Prostate gland (tissue), 2 donors: ENCODE measurements around the gene COL13A1. TPM values are rescaled to one million over a fixed set of nuclear protein-coding genes. Genes with fewer than 3 reads are reported as not detected.

Experiments used
- DNase-seq: peaks from one replicate; pipeline ENCODE4 v3.0.0-alpha.2; 2019; ENCODE audit warnings: low spot score
- H3K27ac ChIP-seq, 2 donors: fragments of 200-600 bp; sonication (generic); 2 replicates each; pipeline ENCODE4 v1.5.1; 2017 to 2019
- H3K27me3 ChIP-seq: fragments of 200-600 bp; sonication (generic); replicated peaks from 2 replicates; pipeline ENCODE4 v1.5.1; 2019; ENCODE audit not compliant: insufficient read depth
- H3K36me3 ChIP-seq, 2 donors: fragments of 200-600 bp; sonication (generic); 1 replicate in 1 of 2; 2 replicates in 1 of 2; pipeline versions ENCODE4 v1.5.1 to v1.8.1; 2017 to 2019
- H3K4me1 ChIP-seq: fragments of 200-600 bp; sonication (generic); replicated peaks from 2 replicates; pipeline ENCODE4 v1.5.1; 2019
- H3K4me3 ChIP-seq, 2 donors: fragments of 200-600 bp; sonication (generic); 2 replicates each; pipeline ENCODE4 v1.5.1; 2017 to 2019
- H3K9me3 ChIP-seq: fragments of 200-600 bp; sonication (generic); 2 replicates; pipeline ENCODE4 v1.5.1; 2017
- POLR2A ChIP-seq: fragments of 450-650 bp; IDR thresholded peaks from one replicate; pipeline ENCODE4 v1.6.1; 2016; ENCODE audit warnings: antibody characterized with exemption, mild to moderate bottlenecking
- POLR2AphosphoS5 ChIP-seq: sonication (generic); formaldehyde crosslinking; IDR thresholded peaks from one replicate; pipeline ENCODE4 v1.6.1; 2017; ENCODE audit warnings: antibody characterized with exemption
- WGBS: methylation state at CpG from one replicate; pipeline ENCODE4 v1.1.5; 2018; 5-methylcytosine and 5-hydroxymethylcytosine counted together
- intact Hi-C: fragments of 100-400 bp; cut with DNase I; formaldehyde crosslinking; loops from one replicate; pipeline ENCODE4 v1.14.2; 2022
- total RNA-seq, 2 donors: library from RNA; depleted of rRNA; stranded (reverse); fragments of >200 nt; gene quantifications; one replicate each; pipeline ENCODE4 v1.1.0, GENCODE V29; 2016
- TF ChIP-seq, protein P1 (sequence below), 4 experiments: fragments of 200-600 bp in 2 of 4; fragments of 450-650 bp in 2 of 4; sonication (generic) in 2 of 4; IDR thresholded peaks; 1 replicate in 3 of 4; 2 replicates in 1 of 4; pipeline ENCODE4 v1.5.1; 2016 to 2019; ENCODE audit warnings: antibody characterized with exemption in 4 of 4, mild to moderate bottlenecking in 2 of 4, moderate library complexity in 2 of 4

Gene COL13A1
- total RNA-seq, 2 donors from 2014 or later = 2.1 to 3.0 TPM

DNA sequence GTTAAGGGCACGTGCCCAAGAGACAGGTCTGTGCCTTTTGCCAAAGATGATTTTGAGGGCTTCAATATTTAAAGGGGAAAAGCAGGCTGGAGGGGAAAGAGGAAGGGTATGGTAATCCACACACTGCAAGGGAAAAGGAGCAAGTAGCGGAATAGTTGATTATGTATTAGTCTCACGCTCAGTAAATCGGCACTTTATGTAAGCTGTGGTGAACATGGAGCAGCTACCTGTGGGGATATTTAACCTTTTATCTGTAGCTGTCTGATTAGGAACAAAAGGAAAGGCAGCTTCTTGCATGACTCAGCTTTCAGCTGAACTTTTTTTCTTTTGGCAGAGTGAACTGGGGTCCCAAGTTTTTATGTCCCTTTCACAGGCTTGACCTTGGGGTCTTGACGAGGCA, 123.4 kb downstream of the COL13A1 start:
- TF ChIP-seq, protein P1, sequence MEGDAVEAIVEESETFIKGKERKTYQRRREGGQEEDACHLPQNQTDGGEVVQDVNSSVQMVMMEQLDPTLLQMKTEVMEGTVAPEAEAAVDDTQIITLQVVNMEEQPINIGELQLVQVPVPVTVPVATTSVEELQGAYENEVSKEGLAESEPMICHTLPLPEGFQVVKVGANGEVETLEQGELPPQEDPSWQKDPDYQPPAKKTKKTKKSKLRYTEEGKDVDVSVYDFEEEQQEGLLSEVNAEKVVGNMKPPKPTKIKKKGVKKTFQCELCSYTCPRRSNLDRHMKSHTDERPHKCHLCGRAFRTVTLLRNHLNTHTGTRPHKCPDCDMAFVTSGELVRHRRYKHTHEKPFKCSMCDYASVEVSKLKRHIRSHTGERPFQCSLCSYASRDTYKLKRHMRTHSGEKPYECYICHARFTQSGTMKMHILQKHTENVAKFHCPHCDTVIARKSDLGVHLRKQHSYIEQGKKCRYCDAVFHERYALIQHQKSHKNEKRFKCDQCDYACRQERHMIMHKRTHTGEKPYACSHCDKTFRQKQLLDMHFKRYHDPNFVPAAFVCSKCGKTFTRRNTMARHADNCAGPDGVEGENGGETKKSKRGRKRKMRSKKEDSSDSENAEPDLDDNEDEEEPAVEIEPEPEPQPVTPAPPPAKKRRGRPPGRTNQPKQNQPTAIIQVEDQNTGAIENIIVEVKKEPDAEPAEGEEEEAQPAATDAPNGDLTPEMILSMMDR (IDR thresholded peaks at IDR 0.05) = no peak
- no peak for TF ChIP-seq POLR2AphosphoS5
- no peak for TF ChIP-seq POLR2A
- Histone ChIP-seq H3K36me3 (no peaks in the 10 kb centered on the region), H3K27me3 (no peaks in the 10 kb centered on the region), H3K4me1 (no peaks in the 10 kb centered on the region), H3K9me3 (no peaks in the 10 kb centered on the region), H3K4me3 (no peak overlapping the region), H3K27ac (no peak overlapping the region)
- intact Hi-C loops = no loop called here
- DNase-seq = no peak
- 70% methylated on average over 5 of the region's 5 CpGs for WGBS

DNA sequence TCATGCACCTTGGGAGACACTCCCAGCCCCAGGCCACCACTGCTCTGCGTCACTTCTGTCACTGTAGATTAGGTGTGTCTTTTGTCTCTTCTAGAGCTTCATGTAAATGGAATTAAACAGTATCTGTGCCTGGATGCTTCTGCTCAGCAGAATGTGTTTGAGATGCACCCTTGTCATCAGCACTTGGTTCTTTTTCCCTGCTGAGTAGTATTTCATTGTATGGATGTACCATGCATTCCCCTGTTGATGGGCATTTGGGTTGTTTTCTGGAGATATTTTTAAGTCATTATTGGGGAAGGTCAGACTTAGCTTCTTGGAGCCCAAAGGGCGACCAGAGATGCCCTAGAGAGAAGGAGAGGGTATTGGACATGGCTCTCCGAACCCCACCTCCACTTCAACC, 126.6 kb downstream of the COL13A1 start:
- no peak overlapping the region for H3K4me3 ChIP-seq
- 89% methylated on average over 3 of the region's 3 CpGs for WGBS
- intact Hi-C loops = no loop called here

DNA sequence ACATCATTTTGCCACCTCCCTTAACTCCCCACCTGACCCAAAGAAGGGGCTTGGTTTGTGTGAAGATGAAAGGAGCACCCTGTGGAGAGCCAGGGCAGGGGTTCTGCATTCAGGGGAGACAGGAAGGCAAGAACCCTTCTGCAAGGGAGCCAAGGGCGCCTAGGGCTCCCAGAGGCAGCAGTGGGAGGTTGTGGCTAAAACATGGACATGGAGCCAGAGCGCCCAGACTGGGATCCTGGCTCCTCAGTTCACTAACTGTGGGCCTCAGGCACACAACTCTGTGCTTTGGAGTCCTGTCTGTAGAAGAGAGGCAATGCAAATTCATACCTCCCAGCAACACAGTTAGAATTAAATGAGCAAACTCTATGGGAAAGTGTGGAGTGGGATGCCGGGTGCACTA, 127.9 kb downstream of the COL13A1 start:
- Histone ChIP-seq H3K4me1 (no peaks in the 10 kb centered on the region), H3K4me3 (no peak overlapping the region), H3K9me3 (no peaks in the 10 kb centered on the region), H3K36me3 (no peaks in the 10 kb centered on the region), H3K27me3 (no peaks in the 10 kb centered on the region), H3K27ac (no peak overlapping the region)
- DNase-seq = no peak
- TF ChIP-seq, protein P1 (IDR thresholded peaks at IDR 0.05) = no peak
- TF ChIP-seq POLR2A (no peak), POLR2AphosphoS5 (no peak)
- WGBS = 96% methylated on average over 3 of the region's 3 CpGs
- intact Hi-C loops = no loop called here

More for the DNA sequence above, 126.6 kb downstream of the COL13A1 start:
- no peak for DNase-seq
- Histone ChIP-seq H3K27me3 (no peaks in the 10 kb centered on the region), H3K36me3 (no peaks in the 10 kb centered on the region), H3K4me1 (no peaks in the 10 kb centered on the region), H3K9me3 (no peaks in the 10 kb centered on the region), H3K27ac (no peak overlapping the region)
- no peak for TF ChIP-seq POLR2AphosphoS5
- TF ChIP-seq, protein P1 (IDR thresholded peaks at IDR 0.05) = no peak
- TF ChIP-seq POLR2A = no peak

DNA sequence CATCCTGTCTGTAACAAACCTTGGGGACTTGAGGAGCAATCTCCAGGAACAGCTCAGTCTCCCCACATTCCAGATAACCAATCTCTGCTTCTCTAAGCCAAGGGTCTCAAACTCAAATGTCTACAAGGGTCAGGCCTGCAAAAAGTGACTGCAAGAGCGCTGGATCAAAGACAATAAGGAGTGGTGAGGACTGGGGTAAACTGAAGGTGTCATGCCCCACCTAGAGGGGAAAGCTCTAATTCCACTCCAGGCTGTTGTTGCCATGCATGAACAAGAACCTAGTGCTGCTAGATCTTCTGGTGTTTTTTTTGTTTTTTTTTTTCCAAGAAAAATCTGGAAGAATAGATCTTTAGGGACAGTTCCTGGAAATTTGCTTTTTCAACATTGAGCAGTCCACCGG, 133.1 kb downstream of the COL13A1 start:
- 92% methylated on average over 2 of the region's 2 CpGs for WGBS
- Histone ChIP-seq H3K4me3 (no peak overlapping the region), H3K36me3 (no peaks in the 10 kb centered on the region), H3K27ac (no peak overlapping the region), H3K9me3 (no peaks in the 10 kb centered on the region), H3K27me3 (no peaks in the 10 kb centered on the region), H3K4me1 (no peaks in the 10 kb centered on the region)
- intact Hi-C loops = no loop called here
- DNase-seq = no peak
- TF ChIP-seq POLR2A (no peak), POLR2AphosphoS5 (no peak)
- TF ChIP-seq, protein P1 (IDR thresholded peaks at IDR 0.05) = no peak

DNA sequence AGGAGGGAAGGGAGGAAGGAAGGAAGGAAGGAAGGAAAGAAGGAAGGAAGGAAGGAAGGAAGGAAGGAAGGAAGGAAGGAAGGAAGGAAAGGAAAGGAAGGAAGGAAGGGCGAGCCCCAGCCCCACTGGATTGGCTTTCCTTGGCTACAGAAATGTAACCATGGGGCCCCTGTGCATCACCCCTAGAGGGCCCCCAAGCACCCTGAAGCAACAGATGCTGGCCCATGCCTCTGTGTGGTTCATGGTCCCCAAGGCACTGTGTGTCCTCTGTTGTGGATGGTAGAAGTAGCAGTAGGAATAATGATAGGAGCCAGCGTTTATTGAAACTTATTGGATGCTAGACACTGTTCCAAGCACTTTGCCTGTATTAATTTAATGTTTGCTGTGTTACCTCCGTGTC, 134.4 kb downstream of the COL13A1 start:
- TF ChIP-seq, protein P1 (IDR thresholded peaks at IDR 0.05) = no peak
- TF ChIP-seq POLR2AphosphoS5 (no peak), POLR2A (no peak)
- intact Hi-C loops = no loop called here
- no peak overlapping the region for H3K4me3 ChIP-seq
- H3K4me1 ChIP-seq = no peaks in the 10 kb centered on the region
- no peaks in the 10 kb centered on the region for H3K27me3 ChIP-seq
- no peak overlapping the region for H3K27ac ChIP-seq
- DNase-seq = no peak
- WGBS = 65% methylated on average over 3 of the region's 3 CpGs
- no peaks in the 10 kb centered on the region for H3K36me3 ChIP-seq
- H3K9me3 ChIP-seq = no peaks in the 10 kb centered on the region
